A549 (cell line): ENCODE results near the gene VSTM4.

Source experiments
- EP300 ChIP-seq, 2 experiments: fragments of >200 bp; sonication (Bioruptor Twin); formaldehyde crosslinking; IDR thresholded peaks; 2 replicates in 1 of 2; 3 replicates in 1 of 2; pipeline ENCODE4 v1.6.1; 2016 to 2017
- KDM5A ChIP-seq: fragments of 200-600 bp; sonication (generic); IDR thresholded peaks from 2 replicates; pipeline ENCODE4 v1.6.1; 2016; ENCODE audit warnings: antibody characterized with exemption, mild to moderate bottlenecking
- PHF8 ChIP-seq: fragments of 200-600 bp; sonication (generic); IDR thresholded peaks from 2 replicates; pipeline ENCODE4 v1.6.1; 2016; ENCODE audit warnings: low read depth, mild to moderate bottlenecking, antibody characterized with exemption, moderate library complexity, borderline replicate concordance
- TF ChIP-seq, protein P1 (sequence below): fragments of 450-650 bp; IDR thresholded peaks from 2 replicates; pipeline ENCODE4 v1.6.1; 2014; ENCODE audit warnings: antibody characterized with exemption

DNA sequence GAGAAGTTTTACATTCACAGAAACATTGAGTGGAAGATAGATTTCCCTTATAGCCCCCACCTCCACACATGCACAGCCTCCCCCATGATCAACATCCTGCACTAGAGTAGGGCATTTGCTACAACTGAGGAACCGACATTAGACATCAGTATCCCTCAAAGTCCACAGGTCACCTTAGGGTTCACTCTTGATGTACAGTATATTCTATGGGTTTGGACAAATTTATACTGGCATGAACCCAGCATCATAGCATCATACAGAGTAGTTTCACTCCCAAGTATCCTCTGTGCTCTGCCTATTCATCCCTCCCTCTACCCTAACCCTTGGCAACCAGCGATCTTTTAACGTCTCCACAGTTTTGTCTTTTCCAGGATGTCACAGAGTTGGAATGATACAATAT lies 64.4 kb downstream of the VSTM4 start:
- TF ChIP-seq EP300 (IDR thresholded peaks at IDR 0.05) (no peak), KDM5A (no peak), PHF8 (no peak)
- TF ChIP-seq, protein P1, sequence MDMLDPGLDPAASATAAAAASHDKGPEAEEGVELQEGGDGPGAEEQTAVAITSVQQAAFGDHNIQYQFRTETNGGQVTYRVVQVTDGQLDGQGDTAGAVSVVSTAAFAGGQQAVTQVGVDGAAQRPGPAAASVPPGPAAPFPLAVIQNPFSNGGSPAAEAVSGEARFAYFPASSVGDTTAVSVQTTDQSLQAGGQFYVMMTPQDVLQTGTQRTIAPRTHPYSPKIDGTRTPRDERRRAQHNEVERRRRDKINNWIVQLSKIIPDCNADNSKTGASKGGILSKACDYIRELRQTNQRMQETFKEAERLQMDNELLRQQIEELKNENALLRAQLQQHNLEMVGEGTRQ, result no peak
